ENCODE measurements around the gene GRAP2. TPM values are rescaled to one million over a fixed set of nuclear protein-coding genes. Genes with fewer than 3 reads are reported as not detected.

The GRAP2 gene
- total and polyA plus RNA-seq, 2 of the 13 experiments (the other 11 are each of a cell fraction or from before 2014, with no cell fraction given), result 0.15 TPM; not detected in 1

DNA sequence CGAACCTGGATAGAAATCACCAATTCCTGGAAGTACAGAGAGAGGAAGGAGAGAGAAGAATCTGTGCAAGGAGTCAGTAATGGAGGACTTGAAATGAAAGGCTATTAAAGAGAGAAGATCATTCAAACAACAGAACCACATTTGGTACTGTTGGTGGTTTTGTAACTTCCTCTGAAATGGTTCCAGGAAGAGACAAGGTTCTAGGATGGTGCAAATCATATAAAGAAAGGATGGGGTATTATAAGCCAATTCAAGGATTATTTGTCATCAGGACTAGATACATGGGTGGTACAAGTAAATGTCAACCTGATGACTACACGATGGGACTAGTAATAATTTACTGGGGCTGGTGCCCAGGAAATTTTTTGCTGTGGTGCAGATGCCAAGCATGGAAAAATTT, 30.4 kb downstream of the GRAP2 start:
- Histone ChIP-seq H2AFZ (ENCODE audit: low read length) (no peak overlapping the region), H4K20me1 (ENCODE audit: insufficient read depth, low read length) (no peaks in the 10 kb centered on the region), H3K9ac (ENCODE audit: insufficient read depth, low read depth, low read length) (no peak overlapping the region), H3K4me2 (ENCODE audit: low read depth, low read length) (no peak overlapping the region), H3K36me3 (replicated peaks in 1 of 2; ENCODE audit: control insufficient read depth in 1 of 2, insufficient read depth in 2 of 2, low read length in 2 of 2) (no peaks in the 10 kb centered on the region), H3K79me2 (ENCODE audit: insufficient read depth, low read length) (no peaks in the 10 kb centered on the region), H3K9me3 (ENCODE audit: low read length) (no peaks in the 10 kb centered on the region), H3K4me3 (replicated peaks in 1 of 3; ENCODE audit: insufficient read depth in 1 of 3, low read depth in 2 of 3, low read length in 3 of 3) (no peak overlapping the region), H3K4me1 (ENCODE audit: insufficient read depth, low read length) (no peaks in the 10 kb centered on the region), H3K27me3 (ENCODE audit: control insufficient read depth in 1 of 2, insufficient read depth in 2 of 2, low read length in 2 of 2) (peaks cover 0 to 10% of the 10 kb centered on the region in 2 experiments; a peak in 3 of 5 replicates), H3K27ac (ENCODE audit: extremely low read length, insufficient read depth, low read length) (no peak overlapping the region)
- TF ChIP-seq, protein P1, sequence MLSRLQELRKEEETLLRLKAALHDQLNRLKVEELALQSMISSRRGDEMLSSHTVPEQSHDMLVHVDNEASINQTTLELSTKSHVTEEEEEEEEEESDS (CRISPR knock-in tag; IDR thresholded peaks at IDR 0.05; ENCODE audit: borderline replicate concordance), result no peak
- TF ChIP-seq, protein P2, sequence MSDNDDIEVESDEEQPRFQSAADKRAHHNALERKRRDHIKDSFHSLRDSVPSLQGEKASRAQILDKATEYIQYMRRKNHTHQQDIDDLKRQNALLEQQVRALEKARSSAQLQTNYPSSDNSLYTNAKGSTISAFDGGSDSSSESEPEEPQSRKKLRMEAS (IDR thresholded peaks at IDR 0.05), result no peak
- TF ChIP-seq, protein P3, sequence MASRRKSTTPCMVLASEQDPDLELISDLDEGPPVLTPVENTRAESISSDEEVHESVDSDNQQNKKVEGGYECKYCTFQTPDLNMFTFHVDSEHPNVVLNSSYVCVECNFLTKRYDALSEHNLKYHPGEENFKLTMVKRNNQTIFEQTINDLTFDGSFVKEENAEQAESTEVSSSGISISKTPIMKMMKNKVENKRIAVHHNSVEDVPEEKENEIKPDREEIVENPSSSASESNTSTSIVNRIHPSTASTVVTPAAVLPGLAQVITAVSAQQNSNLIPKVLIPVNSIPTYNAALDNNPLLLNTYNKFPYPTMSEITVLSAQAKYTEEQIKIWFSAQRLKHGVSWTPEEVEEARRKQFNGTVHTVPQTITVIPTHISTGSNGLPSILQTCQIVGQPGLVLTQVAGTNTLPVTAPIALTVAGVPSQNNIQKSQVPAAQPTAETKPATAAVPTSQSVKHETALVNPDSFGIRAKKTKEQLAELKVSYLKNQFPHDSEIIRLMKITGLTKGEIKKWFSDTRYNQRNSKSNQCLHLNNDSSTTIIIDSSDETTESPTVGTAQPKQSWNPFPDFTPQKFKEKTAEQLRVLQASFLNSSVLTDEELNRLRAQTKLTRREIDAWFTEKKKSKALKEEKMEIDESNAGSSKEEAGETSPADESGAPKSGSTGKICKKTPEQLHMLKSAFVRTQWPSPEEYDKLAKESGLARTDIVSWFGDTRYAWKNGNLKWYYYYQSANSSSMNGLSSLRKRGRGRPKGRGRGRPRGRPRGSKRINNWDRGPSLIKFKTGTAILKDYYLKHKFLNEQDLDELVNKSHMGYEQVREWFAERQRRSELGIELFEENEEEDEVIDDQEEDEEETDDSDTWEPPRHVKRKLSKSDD (CRISPR knock-in tag; IDR thresholded peaks at IDR 0.05; ENCODE audit: low read depth), result no peak
- TF ChIP-seq, protein P4, sequence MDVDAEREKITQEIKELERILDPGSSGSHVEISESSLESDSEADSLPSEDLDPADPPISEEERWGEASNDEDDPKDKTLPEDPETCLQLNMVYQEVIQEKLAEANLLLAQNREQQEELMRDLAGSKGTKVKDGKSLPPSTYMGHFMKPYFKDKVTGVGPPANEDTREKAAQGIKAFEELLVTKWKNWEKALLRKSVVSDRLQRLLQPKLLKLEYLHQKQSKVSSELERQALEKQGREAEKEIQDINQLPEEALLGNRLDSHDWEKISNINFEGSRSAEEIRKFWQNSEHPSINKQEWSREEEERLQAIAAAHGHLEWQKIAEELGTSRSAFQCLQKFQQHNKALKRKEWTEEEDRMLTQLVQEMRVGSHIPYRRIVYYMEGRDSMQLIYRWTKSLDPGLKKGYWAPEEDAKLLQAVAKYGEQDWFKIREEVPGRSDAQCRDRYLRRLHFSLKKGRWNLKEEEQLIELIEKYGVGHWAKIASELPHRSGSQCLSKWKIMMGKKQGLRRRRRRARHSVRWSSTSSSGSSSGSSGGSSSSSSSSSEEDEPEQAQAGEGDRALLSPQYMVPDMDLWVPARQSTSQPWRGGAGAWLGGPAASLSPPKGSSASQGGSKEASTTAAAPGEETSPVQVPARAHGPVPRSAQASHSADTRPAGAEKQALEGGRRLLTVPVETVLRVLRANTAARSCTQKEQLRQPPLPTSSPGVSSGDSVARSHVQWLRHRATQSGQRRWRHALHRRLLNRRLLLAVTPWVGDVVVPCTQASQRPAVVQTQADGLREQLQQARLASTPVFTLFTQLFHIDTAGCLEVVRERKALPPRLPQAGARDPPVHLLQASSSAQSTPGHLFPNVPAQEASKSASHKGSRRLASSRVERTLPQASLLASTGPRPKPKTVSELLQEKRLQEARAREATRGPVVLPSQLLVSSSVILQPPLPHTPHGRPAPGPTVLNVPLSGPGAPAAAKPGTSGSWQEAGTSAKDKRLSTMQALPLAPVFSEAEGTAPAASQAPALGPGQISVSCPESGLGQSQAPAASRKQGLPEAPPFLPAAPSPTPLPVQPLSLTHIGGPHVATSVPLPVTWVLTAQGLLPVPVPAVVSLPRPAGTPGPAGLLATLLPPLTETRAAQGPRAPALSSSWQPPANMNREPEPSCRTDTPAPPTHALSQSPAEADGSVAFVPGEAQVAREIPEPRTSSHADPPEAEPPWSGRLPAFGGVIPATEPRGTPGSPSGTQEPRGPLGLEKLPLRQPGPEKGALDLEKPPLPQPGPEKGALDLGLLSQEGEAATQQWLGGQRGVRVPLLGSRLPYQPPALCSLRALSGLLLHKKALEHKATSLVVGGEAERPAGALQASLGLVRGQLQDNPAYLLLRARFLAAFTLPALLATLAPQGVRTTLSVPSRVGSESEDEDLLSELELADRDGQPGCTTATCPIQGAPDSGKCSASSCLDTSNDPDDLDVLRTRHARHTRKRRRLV (CRISPR knock-in tag; IDR thresholded peaks at IDR 0.05), result no peak
- TF ChIP-seq RFX3 (CRISPR knock-in tag; IDR thresholded peaks at IDR 0.05) (no peak), HDAC1 (CRISPR knock-in tag; IDR thresholded peaks at IDR 0.05) (no peak)
- TF ChIP-seq, protein P5, sequence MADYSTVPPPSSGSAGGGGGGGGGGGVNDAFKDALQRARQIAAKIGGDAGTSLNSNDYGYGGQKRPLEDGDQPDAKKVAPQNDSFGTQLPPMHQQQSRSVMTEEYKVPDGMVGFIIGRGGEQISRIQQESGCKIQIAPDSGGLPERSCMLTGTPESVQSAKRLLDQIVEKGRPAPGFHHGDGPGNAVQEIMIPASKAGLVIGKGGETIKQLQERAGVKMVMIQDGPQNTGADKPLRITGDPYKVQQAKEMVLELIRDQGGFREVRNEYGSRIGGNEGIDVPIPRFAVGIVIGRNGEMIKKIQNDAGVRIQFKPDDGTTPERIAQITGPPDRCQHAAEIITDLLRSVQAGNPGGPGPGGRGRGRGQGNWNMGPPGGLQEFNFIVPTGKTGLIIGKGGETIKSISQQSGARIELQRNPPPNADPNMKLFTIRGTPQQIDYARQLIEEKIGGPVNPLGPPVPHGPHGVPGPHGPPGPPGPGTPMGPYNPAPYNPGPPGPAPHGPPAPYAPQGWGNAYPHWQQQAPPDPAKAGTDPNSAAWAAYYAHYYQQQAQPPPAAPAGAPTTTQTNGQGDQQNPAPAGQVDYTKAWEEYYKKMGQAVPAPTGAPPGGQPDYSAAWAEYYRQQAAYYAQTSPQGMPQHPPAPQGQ (CRISPR knock-in tag; IDR thresholded peaks at IDR 0.05; ENCODE audit: borderline replicate concordance), result no peak
- POLR2A ChIA-PET, result no interaction called here
- no TSS peak for BruUV-seq (replicated peaks)
- no peak for DNase-seq (ENCODE audit: low spot score)
- CTCF ChIA-PET (ENCODE audit: low intra/inter-chr PET ratio, low total read pairs), result no interaction called here
- ATAC-seq, result no peak
- WGBS (ENCODE audit: low lambda C conversion rate), result 0% methylated on average over 2 of the region's 2 CpGs
- intact Hi-C loops (cut with micrococcal nuclease; ENCODE audit: unreplicated experiment) (no loop called here), in situ Hi-C loops (cut with HindIII; ENCODE audit: extremely low pct_ligation_motif_present, low pct_unique_long_range_greater_than_20kb) (no loop called here)
- no peak for FAIRE-seq

All from HepG2 (cell line).